ENCODE results near the gene WFDC8.
"Not testable (repeated sequence)": the region's sequence is repeated elsewhere in the genome, so short reads cannot be mapped to it uniquely, and the experiment has no call there.

The WFDC8 gene

GRCh38 chr20:45579184-45579583 is at the start of gene WFDC8:
WFDC8 (minus strand) TSS chr20:45579284; CDS start chr20:45579247, 37 bp downstream.
- DNase-seq (ENCODE audit: low read depth) = no peak

- no peak for DNase-seq (ENCODE audit: low read depth)
Observed at GRCh38 chr20:45626540-45626939, 47.5 kb upstream of the WFDC8 start.

- no peak for DNase-seq (ENCODE audit: low read depth)
Observed at GRCh38 chr20:45621593-45621992, 42.5 kb upstream of the WFDC8 start.

GRCh38 chr20:45617591-45617990 is 38.5 kb upstream of the WFDC8 start:
- DNase-seq (ENCODE audit: low read depth) = no peak

- no peak for DNase-seq (ENCODE audit: low read depth)
Observed at GRCh38 chr20:45612314-45612713, 33.2 kb upstream of the WFDC8 start.

- DNase-seq (ENCODE audit: low read depth) = peak; percentile 52
Observed at GRCh38 chr20:45611054-45611453, 32.0 kb upstream of the WFDC8 start.

- no peak for DNase-seq (ENCODE audit: low read depth)
Observed at GRCh38 chr20:45607810-45608209, 28.7 kb upstream of the WFDC8 start.

- no peak for DNase-seq (ENCODE audit: low read depth)
Observed at GRCh38 chr20:45595235-45595634, 16.2 kb upstream of the WFDC8 start.

- no peak for DNase-seq (ENCODE audit: low read depth)
Observed at GRCh38 chr20:45593498-45593897, 14.4 kb upstream of the WFDC8 start.

GRCh38 chr20:45592574-45593189 is 13.6 kb upstream of the WFDC8 start:
- DNase-seq (ENCODE audit: low read depth) = peak; percentile 19

GRCh38 chr20:45589725-45590124 is 10.6 kb upstream of the WFDC8 start:
- no peak for DNase-seq (ENCODE audit: low read depth)

GRCh38 chr20:45588800-45589199 is 9.7 kb upstream of the WFDC8 start:
- no peak for DNase-seq (ENCODE audit: low read depth)

GRCh38 chr20:45585986-45586385 is 6.9 kb upstream of the WFDC8 start:
- not testable (repeated sequence) for DNase-seq (ENCODE audit: low read depth)

- not testable (repeated sequence) for DNase-seq (ENCODE audit: low read depth)
Observed at GRCh38 chr20:45584294-45584693, 5.2 kb upstream of the WFDC8 start.

GRCh38 chr20:45583502-45583901 is 4.4 kb upstream of the WFDC8 start:
- no peak for DNase-seq (ENCODE audit: low read depth)

- no peak for DNase-seq (ENCODE audit: low read depth)
Observed at GRCh38 chr20:45581702-45582101, 2.6 kb upstream of the WFDC8 start.

GRCh38 chr20:45578231-45578630 is 853 bp downstream of the WFDC8 start:
- DNase-seq (ENCODE audit: low read depth) = no peak

- peak; percentile 7 for DNase-seq (ENCODE audit: low read depth)
Observed at GRCh38 chr20:45576995-45577394, 2.1 kb downstream of the WFDC8 start.

GRCh38 chr20:45575931-45576330 is 3.2 kb downstream of the WFDC8 start:
- DNase-seq (ENCODE audit: low read depth) = no peak

GRCh38 chr20:45569650-45570049 is 9.4 kb downstream of the WFDC8 start:
- DNase-seq (ENCODE audit: low read depth) = not testable (repeated sequence)

- DNase-seq (ENCODE audit: low read depth) = no peak
Observed at GRCh38 chr20:45564760-45565276, 14.3 kb downstream of the WFDC8 start.

GRCh38 chr20:45555198-45555597 is 23.9 kb downstream of the WFDC8 start:
- DNase-seq (ENCODE audit: low read depth) = no peak

GRCh38 chr20:45552456-45552855 is 26.6 kb downstream of the WFDC8 start:
- no peak for DNase-seq (ENCODE audit: low read depth)

GRCh38 chr20:45550765-45551164 is 28.3 kb downstream of the WFDC8 start:
- DNase-seq (ENCODE audit: low read depth) = no peak

All from fibroblast of gingiva (primary cell).